Smooth muscle cell (in vitro differentiated cells): Measurements from ENCODE around the gene SPON1. TPM values are rescaled to one million over a fixed set of nuclear protein-coding genes. Genes with fewer than 3 reads are reported as not detected.

ENCODE experiments used
- DNase-seq: peaks from one replicate; lab custom pipeline; 2025; ENCODE audit not compliant: unreplicated experiment; lab: John Stamatoyannopoulos, UW
- H2AFZ ChIP-seq: fragments of 200-600 bp; sonication (generic); 2 replicates; pipeline ENCODE4 v1.6.0; 2016; ENCODE audit warnings: antibody characterized with exemption, low read depth, mild to moderate bottlenecking
- H3F3A ChIP-seq: fragments of 200-600 bp; sonication (generic); 2 replicates; pipeline ENCODE4 v1.6.0; 2017; ENCODE audit warnings: antibody characterized with exemption, low read depth
- H3K27ac ChIP-seq: fragments of 200-600 bp; sonication (generic); 2 replicates; pipeline ENCODE4 v1.5.1; 2016; ENCODE audit warnings: low read depth, mild to moderate bottlenecking
- H3K27me3 ChIP-seq: fragments of 200-600 bp; sonication (generic); 2 replicates; pipeline ENCODE4 v1.6.1; 2016; ENCODE audit warnings: low read depth, mild to moderate bottlenecking
- H3K36me3 ChIP-seq: fragments of 200-600 bp; sonication (generic); 2 replicates; pipeline ENCODE4 v1.5.1; 2016; ENCODE audit warnings: low read depth
- H3K4me1 ChIP-seq: fragments of 200-600 bp; sonication (generic); 2 replicates; pipeline ENCODE4 v1.5.1; 2016; ENCODE audit warnings: low read depth
- H3K4me2 ChIP-seq: fragments of 200-600 bp; sonication (generic); 2 replicates; pipeline ENCODE4 v1.6.0; 2016; ENCODE audit warnings: mild to moderate bottlenecking
- H3K4me3 ChIP-seq: fragments of 200-600 bp; sonication (generic); 2 replicates; pipeline ENCODE4 v1.5.1; 2016; ENCODE audit warnings: mild to moderate bottlenecking
- H3K79me2 ChIP-seq: fragments of 200-600 bp; sonication (generic); 2 replicates; pipeline ENCODE4 v1.6.0; 2016; ENCODE audit warnings: low read depth, mild to moderate bottlenecking
- H3K9ac ChIP-seq: fragments of 200-600 bp; sonication (generic); 2 replicates; pipeline ENCODE4 v1.6.0; 2016; ENCODE audit warnings: low read depth
- H3K9me3 ChIP-seq: fragments of 200-600 bp; sonication (generic); replicated peaks from 2 replicates; pipeline ENCODE4 v1.5.1; 2016; ENCODE audit warnings: low read depth
- H4K20me1 ChIP-seq: fragments of 200-600 bp; sonication (generic); 2 replicates; pipeline ENCODE4 v1.6.0; 2016; ENCODE audit warnings: low read depth
- WGBS: methylation state at CpG from one replicate; pipeline ENCODE4 v1.1.7; 2016; ENCODE audit warnings: low lambda C conversion rate; 5-methylcytosine and 5-hydroxymethylcytosine counted together
- polyA plus RNA-seq: library from polyadenylated mRNA; unstranded; fragments of >200 nt; fragmentation: Nextera tagmentation; extraction: Ambion mirVana; gene quantifications from 2 replicates; pipeline ENCODE4 v1.2.1, GENCODE V29; 2016
- total RNA-seq: library from RNA; depleted of rRNA; stranded (reverse); fragments of >200 nt; gene quantifications from 2 replicates; pipeline ENCODE4 v1.2.3, GENCODE V29; 2014
- TF ChIP-seq, protein P1 (sequence below): fragments of 200-600 bp; sonication (generic); IDR thresholded peaks from 2 replicates; pipeline ENCODE4 v1.5.1; 2017; ENCODE audit warnings: borderline replicate concordance, mild to moderate bottlenecking, antibody characterized with exemption; ENCODE audit not compliant: insufficient read depth, poor library complexity, severe bottlenecking

Gene SPON1
- total and polyA plus RNA-seq, 2 experiments from 2014 or later, result 38.0 to 40.6 TPM

DNA sequence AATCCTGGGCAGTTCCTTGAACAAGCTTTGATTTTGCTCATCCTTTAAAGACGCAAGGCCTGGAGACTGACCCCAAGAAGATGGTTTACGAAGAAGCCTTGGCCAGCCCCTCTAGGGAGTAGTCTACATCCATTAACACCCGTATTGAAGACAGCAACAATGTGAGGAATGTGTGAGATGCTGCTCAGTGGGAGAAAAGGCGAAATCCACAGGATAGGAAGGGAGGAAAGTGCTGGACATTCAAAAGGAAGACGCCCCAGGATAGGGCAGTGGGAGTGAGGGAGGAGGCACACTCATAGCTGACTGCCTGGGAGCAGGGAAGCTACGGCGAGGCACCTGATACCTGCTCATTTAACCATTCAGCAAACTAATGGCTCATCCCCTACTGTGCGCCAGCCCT, 282.4 kb downstream of the SPON1 start:
- Histone ChIP-seq H2AFZ (no peak overlapping the region), H3K79me2 (no peaks in the 10 kb centered on the region), H3K27ac (no peak overlapping the region), H3K4me1 (peaks cover 6% of the 10 kb centered on the region), H4K20me1 (no peaks in the 10 kb centered on the region), H3K9me3 (no peaks in the 10 kb centered on the region), H3K4me2 (no peak overlapping the region), H3K27me3 (peaks cover 4% of the 10 kb centered on the region), H3K36me3 (no peaks in the 10 kb centered on the region), H3K9ac (no peak overlapping the region), H3K4me3 (no peak overlapping the region), H3F3A (no peaks in the 10 kb centered on the region)
- 78% methylated on average over 8 of the region's 8 CpGs for WGBS
- no peak for DNase-seq
- TF ChIP-seq, protein P1, sequence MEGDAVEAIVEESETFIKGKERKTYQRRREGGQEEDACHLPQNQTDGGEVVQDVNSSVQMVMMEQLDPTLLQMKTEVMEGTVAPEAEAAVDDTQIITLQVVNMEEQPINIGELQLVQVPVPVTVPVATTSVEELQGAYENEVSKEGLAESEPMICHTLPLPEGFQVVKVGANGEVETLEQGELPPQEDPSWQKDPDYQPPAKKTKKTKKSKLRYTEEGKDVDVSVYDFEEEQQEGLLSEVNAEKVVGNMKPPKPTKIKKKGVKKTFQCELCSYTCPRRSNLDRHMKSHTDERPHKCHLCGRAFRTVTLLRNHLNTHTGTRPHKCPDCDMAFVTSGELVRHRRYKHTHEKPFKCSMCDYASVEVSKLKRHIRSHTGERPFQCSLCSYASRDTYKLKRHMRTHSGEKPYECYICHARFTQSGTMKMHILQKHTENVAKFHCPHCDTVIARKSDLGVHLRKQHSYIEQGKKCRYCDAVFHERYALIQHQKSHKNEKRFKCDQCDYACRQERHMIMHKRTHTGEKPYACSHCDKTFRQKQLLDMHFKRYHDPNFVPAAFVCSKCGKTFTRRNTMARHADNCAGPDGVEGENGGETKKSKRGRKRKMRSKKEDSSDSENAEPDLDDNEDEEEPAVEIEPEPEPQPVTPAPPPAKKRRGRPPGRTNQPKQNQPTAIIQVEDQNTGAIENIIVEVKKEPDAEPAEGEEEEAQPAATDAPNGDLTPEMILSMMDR, result no peak

DNA sequence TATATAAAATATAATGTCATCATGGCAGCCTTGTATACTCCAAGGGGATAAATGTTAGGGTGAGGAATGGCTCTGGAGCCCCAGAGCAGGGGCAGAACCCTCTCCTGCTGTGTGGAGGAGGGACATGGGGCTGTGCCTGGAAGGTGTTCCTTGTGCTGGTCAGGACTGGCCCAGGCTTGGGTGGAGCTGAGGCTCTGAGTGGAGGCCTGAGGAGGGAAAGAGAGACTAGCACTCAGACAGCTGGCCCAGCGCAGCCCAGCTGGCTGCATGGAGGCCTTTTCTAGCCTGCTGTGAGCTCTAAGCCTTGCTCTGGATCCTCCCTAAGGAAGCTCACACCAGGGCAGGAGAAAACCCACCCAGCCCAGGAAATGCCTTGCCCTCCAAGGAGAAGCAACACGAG, 282.9 kb downstream of the SPON1 start:
- TF ChIP-seq, protein P1, result no peak
- H3F3A ChIP-seq, result no peaks in the 10 kb centered on the region
- H3K4me3 ChIP-seq, result no peak overlapping the region
- DNase-seq, result no peak
- no peak overlapping the region for H3K9ac ChIP-seq
- H3K36me3 ChIP-seq, result no peaks in the 10 kb centered on the region
- no peak overlapping the region for H2AFZ ChIP-seq
- no peak overlapping the region for H3K4me2 ChIP-seq
- H3K9me3 ChIP-seq, result no peaks in the 10 kb centered on the region
- WGBS, result 74% methylated on average over 2 of the region's 2 CpGs
- H4K20me1 ChIP-seq, result no peaks in the 10 kb centered on the region
- no peaks in the 10 kb centered on the region for H3K79me2 ChIP-seq
- no peak overlapping the region for H3K27ac ChIP-seq
- peaks cover 6% of the 10 kb centered on the region for H3K4me1 ChIP-seq
- H3K27me3 ChIP-seq, result peaks cover 4% of the 10 kb centered on the region

DNA sequence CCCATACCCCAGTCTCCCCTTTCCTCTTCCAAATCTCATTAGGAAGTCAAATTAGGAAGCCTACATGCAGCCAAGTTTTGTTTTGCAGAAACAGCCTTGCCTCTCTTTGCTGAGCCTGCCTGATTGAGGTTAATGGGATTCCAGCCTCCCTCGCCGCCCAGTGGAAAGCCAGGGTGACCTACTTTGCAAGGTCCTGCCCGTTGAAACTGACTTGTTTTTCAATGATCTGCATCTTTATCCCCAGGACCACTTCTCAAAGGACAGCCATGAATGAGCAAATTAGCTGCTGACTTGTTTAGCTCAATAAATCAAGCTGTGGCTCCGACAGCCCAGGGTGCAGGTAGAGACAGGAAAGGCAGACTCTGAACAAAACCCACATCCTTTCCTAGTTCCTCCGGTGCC, 286.1 kb downstream of the SPON1 start:
- WGBS, result 45% methylated on average over 5 of the region's 5 CpGs
- no peak overlapping the region for H3K4me3 ChIP-seq
- H3K36me3 ChIP-seq, result no peaks in the 10 kb centered on the region
- H2AFZ ChIP-seq, result no peak overlapping the region
- no peak overlapping the region for H3K4me2 ChIP-seq
- DNase-seq, result no peak
- H3K9ac ChIP-seq, result no peak overlapping the region
- no peaks in the 10 kb centered on the region for H4K20me1 ChIP-seq
- no peak overlapping the region for H3K27ac ChIP-seq
- TF ChIP-seq, protein P1, result no peak
- H3K27me3 ChIP-seq, result peaks cover 4% of the 10 kb centered on the region
- H3K79me2 ChIP-seq, result no peaks in the 10 kb centered on the region
- H3F3A ChIP-seq, result no peaks in the 10 kb centered on the region
- H3K4me1 ChIP-seq, result peaks cover 6% of the 10 kb centered on the region
- no peaks in the 10 kb centered on the region for H3K9me3 ChIP-seq

DNA sequence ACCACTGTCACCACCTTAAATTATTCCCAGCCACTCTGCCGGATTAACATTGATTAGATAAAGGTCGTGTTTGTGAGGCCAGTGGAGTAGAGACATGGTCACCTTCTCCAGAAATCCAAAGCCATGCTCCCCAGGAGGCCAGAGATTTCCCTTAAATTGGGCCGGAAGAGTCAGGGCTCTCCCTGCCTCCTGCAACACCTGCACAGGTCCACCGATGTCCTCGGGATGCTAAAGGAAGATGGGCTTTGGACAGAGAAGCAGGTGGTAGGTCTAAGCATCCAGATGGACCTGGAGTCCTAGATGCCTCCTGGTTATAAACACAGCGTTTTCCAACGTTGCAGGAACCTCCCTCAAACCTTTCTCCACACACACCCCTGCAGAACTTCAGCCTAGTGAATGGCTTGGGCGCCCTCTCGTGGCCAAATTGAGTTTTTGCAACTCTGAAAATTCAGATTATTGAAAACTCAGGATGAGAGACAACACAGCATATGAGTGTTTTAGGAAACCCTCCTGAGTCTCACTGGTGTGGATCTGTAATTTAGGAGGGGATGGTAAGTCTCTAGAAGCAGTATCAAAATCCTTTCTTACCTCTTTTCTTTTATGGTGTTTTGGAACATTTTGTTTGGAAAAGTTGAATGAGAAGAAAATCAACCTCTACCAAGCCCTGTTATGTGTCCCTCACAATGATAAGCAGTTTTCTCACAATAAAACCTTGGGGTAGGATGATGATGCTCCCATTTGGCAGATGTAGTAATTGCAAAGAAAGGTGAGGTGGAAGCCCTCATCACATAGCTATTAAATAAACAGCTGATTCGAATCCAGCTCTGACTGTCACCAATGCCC, 286.8 kb downstream of the SPON1 start:
- no peaks in the 10 kb centered on the region for H3F3A ChIP-seq
- H3K9ac ChIP-seq, result no peak overlapping the region
- no peaks in the 10 kb centered on the region for H3K9me3 ChIP-seq
- no peak overlapping the region for H3K4me2 ChIP-seq
- no peak overlapping the region for H3K4me3 ChIP-seq
- TF ChIP-seq, protein P1, result peak; percentile 93
- no peak overlapping the region for H3K27ac ChIP-seq
- peaks cover 4% of the 10 kb centered on the region for H3K27me3 ChIP-seq
- H3K36me3 ChIP-seq, result no peaks in the 10 kb centered on the region
- DNase-seq, result no peak
- H3K4me1 ChIP-seq, result peaks cover 6% of the 10 kb centered on the region
- WGBS, result 39% methylated on average over 10 of the region's 10 CpGs
- no peak overlapping the region for H2AFZ ChIP-seq
- H4K20me1 ChIP-seq, result no peaks in the 10 kb centered on the region
- no peaks in the 10 kb centered on the region for H3K79me2 ChIP-seq
